HG03175 (cell line): ENCODE results near the gene CTRB2.
"Not testable (repeated sequence)": the region's sequence is repeated elsewhere in the genome, so short reads cannot be mapped to it uniquely, and the experiment has no call there.

ENCODE experiments used
- ATAC-seq: cut with Tn5 transposase; IDR thresholded peaks from one replicate; pipeline ENCODE4 v1.9.1; 2021; ENCODE audit warnings: mild to moderate bottlenecking, moderate library complexity; ENCODE audit not compliant: unreplicated experiment

The CTRB2 gene

GRCh38 chr16:75242436-75243078 lies 35.6 kb upstream of the CTRB2 start:
- not testable (repeated sequence) for ATAC-seq

DNA sequence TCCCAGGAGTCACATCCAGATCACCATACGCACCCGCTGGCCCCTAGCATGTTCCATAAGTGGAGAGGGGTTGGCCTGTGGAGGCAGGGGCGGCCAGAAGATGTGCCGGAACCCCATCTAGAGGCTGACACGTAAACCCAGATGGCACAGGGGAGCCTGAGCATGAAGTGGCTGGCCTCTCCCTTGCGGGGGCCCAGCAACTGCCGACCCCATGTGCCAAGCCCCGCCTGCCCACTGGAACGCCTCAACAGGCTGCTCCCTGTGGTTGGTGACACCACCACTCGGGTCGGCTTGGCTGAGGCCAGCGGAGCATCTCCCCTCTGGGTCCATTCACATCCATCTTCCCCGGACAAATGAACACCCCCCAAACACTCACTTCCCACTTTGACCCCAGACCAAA lies 35.0 kb upstream of the CTRB2 start:
- no peak for ATAC-seq

DNA sequence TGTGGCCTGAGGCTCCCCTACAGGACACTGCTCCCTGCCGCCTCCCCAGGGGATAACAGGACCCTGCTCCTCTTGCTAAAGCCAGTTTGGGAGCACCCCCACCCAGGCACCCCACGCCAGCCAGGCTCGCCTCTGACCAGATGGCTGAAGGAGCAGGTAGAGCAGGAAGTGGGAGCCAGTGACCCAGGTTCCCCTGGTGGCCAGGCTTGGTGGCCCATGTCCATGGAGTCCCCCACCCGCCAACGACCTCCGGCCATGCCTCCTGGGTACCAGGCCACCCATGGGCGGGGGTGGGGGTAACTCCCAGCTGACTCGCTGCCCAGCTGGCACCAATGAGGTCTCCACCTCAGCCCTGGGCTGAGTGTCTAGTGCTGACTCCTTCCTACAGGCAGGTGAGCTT lies 34.5 kb upstream of the CTRB2 start:
- ATAC-seq = no peak

GRCh38 chr16:75240633-75241032 lies 33.7 kb upstream of the CTRB2 start:
- ATAC-seq = not testable (repeated sequence)

DNA sequence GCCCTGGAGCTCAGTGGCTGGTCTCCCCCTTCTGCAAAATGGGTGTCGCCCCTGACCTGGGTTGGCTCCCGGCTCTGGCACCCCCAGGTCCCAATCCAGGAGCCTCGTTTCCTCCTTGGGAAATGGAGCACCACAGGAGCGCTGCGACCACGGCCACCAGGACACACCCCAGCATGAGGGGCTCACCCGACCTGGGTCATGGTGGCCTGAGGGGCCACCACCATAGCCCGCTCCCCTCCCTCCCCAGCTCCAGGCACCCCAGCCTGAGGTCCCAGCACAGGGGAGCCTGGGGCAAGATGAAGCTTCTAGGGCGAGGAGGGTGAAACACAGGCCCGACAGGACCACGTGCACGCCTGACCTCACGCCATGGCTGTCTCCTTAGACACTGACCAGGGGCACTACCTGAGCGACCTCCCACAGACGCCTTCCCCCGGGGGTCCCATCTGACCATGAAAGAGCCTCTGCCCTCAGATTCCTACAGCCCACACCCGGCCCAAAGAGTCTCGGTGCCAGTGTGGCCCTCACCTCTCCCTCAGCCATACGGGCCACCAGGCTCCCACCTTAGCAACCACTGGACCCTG lies 32.7 kb upstream of the CTRB2 start:
- ATAC-seq = no peak

- no peak for ATAC-seq
Measured at GRCh38 chr16:75238853-75239541, 32.0 kb upstream of the CTRB2 start.

DNA sequence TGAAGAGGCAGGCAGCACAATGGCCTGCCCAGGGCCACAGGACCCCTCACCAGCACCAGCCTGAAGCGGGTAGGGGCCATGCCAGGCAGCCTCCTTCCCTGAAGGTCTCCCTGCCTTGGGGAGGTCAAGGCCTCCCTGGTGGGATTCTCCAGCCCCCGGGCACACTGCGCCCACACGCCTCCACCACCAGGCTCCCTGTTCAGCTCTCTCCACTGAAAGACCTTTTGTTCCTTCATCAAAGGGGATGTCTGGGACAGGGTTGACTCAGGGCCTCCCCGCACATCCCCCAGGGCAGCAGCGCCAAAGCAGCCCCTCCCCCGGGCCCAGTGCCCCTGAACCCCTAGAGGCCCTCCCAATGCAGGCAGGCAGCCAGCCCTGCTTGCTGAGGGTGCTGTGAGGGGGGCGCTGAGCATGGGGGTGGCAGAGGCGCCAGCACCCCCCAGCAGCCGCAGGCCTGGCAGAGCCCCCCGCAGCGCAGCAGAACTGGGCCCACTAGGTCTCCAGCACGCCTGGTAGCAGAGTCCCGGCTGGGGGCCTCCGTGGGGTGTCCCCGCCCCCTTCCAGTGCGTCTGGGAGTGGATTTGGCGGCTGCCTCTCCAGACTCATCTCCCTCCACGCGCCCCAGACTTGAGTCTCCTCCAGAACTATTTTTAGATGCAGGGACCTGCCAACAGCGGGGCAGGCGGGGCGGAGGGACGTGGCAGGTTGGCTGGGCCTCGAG lies 31.3 kb upstream of the CTRB2 start:
- ATAC-seq = no peak

- ATAC-seq = no peak
Measured at GRCh38 chr16:75237398-75238131, 30.6 kb upstream of the CTRB2 start.

GRCh38 chr16:75236736-75237397 lies 29.9 kb upstream of the CTRB2 start:
- ATAC-seq = no peak

DNA sequence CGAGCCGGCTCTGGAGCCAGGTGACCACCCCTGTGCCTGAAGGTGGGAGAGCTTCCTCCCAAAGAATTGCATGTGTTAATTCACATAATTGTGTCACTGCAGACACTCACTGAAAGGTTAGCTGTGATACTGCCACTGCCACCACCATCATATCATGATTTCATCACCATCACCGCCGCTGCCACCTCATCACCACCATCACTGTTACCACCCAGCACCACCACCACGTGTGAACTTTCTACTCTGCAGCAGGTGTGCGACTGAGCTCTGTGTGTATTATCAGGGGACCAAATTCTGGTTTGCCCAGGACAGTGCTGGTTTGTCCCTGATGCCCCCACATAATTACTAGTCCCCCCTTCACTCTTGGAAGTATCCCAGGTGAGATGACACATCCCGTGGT lies 29.3 kb upstream of the CTRB2 start:
- ATAC-seq = no peak

GRCh38 chr16:75235721-75236193 lies 28.8 kb upstream of the CTRB2 start:
- no peak for ATAC-seq

DNA sequence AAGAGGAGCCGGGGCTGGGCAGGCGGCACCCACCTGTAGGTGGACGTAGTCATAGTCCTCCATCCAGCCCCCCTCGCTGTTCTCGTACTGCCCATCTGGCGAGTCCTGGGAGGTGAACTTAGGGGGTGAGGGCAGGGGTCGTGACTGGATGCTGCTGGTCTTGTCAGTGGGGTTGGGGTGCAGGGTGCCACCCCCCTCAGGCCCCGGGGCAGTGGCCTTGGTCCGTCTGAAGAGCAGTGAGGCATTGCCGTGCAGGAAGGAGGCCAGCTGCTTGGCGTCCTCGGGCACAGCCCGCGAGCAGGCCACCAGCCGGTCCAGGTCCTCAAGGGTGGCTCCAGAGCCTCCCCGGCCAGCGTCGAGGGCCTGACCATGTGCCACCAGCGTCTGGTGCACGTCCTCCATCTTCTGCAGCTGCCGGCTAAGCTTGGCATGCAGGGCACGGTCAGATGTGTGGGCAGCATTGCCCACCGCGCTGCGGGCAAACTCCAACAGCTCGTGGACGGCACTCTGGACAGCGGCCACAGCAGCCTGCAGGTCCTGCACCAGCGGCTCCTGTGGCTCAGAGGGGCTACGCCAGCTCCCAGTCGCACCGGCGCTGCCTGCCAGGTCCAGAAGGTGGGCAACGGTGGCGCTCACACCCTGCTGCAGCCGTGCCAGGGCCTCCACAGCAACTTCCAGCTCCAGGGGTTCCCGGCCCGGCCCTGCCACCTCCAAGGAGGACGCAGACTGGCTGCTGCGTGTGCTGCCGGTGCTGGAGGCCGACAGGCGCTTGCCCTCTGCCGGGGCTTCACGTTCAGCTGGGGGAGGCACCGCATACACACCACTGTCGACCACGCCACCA lies 28.1 kb upstream of the CTRB2 start:
- no peak for ATAC-seq

GRCh38 chr16:75233611-75233938 lies 26.6 kb upstream of the CTRB2 start:
- ATAC-seq = no peak

DNA sequence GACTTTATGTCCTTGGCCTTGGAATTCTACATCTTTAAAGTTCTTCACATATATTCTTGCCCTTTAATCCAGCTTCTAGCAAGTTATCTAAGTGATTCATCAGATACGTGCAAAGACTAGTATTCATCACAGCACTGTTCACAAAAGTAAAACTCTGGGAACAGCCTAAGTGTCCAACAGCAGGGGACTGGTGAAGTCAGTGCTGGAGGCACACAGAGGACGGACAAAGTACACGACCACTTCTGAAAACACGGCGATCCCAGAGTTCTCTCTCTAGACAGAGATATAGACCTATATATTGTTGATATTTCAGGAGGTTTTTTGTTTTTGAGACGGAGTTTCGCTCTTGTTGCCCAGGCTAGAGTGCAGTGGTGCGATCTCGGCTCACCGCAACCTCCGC lies 24.6 kb upstream of the CTRB2 start:
- ATAC-seq = no peak

DNA sequence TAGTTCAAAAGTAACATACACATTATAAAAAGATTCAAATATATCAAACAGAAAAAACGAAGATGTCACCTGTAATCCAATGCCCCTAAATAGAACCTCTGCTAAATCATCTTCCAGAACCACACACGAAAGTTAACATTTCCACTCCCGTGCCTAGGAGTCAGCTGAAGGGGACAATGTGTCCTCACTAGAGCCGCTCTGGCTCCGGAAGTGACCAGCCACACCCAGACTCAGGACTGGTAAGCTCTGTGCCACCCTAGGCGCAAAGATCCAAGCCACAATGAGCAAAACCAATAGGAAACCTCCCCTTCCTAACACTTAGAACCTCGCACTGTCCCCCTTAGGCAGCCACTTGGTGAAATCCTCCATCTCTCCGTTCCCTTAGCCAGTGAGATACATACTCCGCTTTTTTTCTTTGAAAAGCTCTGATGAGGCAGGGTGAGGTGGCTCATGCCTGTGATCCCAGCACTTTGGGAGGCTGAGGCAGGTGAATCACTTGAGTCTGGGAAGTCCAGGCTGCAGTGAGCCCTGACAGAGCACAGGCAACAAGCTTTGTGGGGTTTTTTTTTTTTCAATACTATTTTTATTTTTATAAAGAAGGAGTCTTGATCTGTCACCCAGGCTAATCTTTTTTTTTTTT lies 23.6 kb upstream of the CTRB2 start:
- ATAC-seq = no peak

DNA sequence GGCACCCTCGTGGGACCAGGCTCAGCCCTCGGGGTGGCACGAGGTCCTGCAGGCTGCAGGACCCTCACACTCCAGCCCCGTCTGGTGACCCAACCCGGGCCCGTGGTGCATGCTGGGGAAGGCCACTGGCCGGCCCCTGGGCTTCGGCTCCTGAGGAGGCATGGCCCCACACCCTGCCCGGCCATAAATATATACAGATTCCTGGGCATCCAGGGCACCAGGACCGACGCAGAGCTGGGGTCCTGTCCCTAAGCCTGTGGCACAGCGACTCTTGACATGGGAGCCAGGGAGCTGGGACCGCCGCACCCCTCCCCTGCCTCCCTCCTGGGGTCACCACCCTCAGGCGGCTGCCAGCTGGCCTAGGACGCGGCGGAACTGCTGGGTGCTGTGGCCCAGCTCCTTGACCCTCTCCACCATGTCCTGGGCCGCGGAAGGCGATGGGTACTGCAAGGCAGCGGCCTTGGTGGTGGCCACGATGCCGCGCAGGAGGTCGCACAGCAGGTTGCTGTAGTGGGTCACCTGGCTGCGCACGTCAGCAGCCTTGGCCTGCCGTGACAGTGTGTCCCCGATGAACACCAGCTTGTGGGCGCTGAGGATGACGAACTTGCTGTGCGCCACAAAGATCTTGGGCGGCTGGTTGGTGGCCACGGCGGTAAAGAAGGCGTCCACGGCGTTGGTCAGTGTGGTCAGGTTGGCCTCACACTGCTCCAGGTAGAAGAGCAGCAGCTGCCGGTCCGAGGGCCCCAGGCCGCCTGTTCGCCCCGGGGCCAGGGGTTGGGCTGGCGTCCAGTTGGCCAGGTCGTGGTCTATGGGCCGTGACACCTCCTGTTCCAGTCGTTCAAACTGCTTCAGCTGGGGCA lies 22.4 kb upstream of the CTRB2 start:
- ATAC-seq = no peak

- ATAC-seq = no peak
Measured at GRCh38 chr16:75228143-75228976, 21.4 kb upstream of the CTRB2 start.
